Hepatocyte (in vitro differentiated cells): Measurements from ENCODE around the gene MRPL55. TPM values are rescaled to one million over a fixed set of nuclear protein-coding genes. Genes with fewer than 3 reads are reported as not detected.

ENCODE experiments used
- DNase-seq: peaks from one replicate; pipeline ENCODE4 v3.0.0-alpha.2; 2016; ENCODE audit warnings: low spot score
- H2AFZ ChIP-seq: fragments of 200-600 bp; sonication (generic); 2 replicates; pipeline ENCODE4 v1.6.0; 2016; ENCODE audit warnings: antibody characterized with exemption, mild to moderate bottlenecking
- H3K27ac ChIP-seq: fragments of 200-600 bp; sonication (generic); 2 replicates; pipeline ENCODE4 v1.5.1; 2016; ENCODE audit warnings: mild to moderate bottlenecking
- H3K27me3 ChIP-seq: fragments of 200-600 bp; sonication (generic); 2 replicates; pipeline ENCODE4 v1.6.1; 2016
- H3K36me3 ChIP-seq: fragments of 200-600 bp; sonication (generic); replicated peaks from 2 replicates; pipeline ENCODE4 v1.5.1; 2016; ENCODE audit warnings: low read depth; ENCODE audit not compliant: insufficient read depth
- H3K4me1 ChIP-seq: fragments of 200-600 bp; sonication (generic); 2 replicates; pipeline ENCODE4 v1.5.1; 2016; ENCODE audit warnings: mild to moderate bottlenecking, moderate library complexity; ENCODE audit not compliant: insufficient read depth
- H3K4me2 ChIP-seq: fragments of 200-600 bp; sonication (generic); 2 replicates; pipeline ENCODE4 v1.6.0; 2016
- H3K4me3 ChIP-seq: fragments of 200-600 bp; sonication (generic); 2 replicates; pipeline ENCODE4 v1.5.1; 2016; ENCODE audit warnings: mild to moderate bottlenecking
- H3K79me2 ChIP-seq: fragments of 200-600 bp; sonication (generic); 2 replicates; pipeline ENCODE4 v1.6.0; 2017; ENCODE audit warnings: mild to moderate bottlenecking
- H3K9me2 ChIP-seq: fragments of 200-600 bp; sonication (generic); replicated peaks from 2 replicates; pipeline ENCODE4 v1.6.0; 2017; ENCODE audit warnings: mild to moderate bottlenecking; ENCODE audit not compliant: insufficient read depth
- H3K9me3 ChIP-seq: fragments of 200-600 bp; sonication (generic); 2 replicates; pipeline ENCODE4 v1.5.1; 2016; ENCODE audit warnings: low read depth, mild to moderate bottlenecking
- H4K20me1 ChIP-seq: fragments of 200-600 bp; sonication (generic); 2 replicates; pipeline ENCODE4 v1.6.0; 2016; ENCODE audit warnings: mild to moderate bottlenecking; ENCODE audit not compliant: insufficient read depth, poor library complexity, severe bottlenecking
- CTCF ChIP-seq: fragments of 200-600 bp; sonication (generic); IDR thresholded peaks from 2 replicates; pipeline ENCODE4 v1.5.1; 2016; ENCODE audit warnings: antibody characterized with exemption, mild to moderate bottlenecking; ENCODE audit not compliant: poor library complexity
- EZH2 ChIP-seq: fragments of 200-600 bp; sonication (generic); IDR thresholded peaks from 2 replicates; pipeline ENCODE4 v1.6.1; 2016; ENCODE audit warnings: antibody characterized with exemption, mild to moderate bottlenecking, borderline replicate concordance
- EZH2phosphoT487 ChIP-seq: fragments of 200-600 bp; sonication (generic); IDR thresholded peaks from one replicate; pipeline ENCODE4 v1.6.1; 2018; ENCODE audit warnings: antibody characterized with exemption, mild to moderate bottlenecking, low read depth, moderate library complexity; ENCODE audit not compliant: unreplicated experiment, severe bottlenecking
- WGBS: methylation state at CpG from one replicate; pipeline ENCODE4 v1.1.6; 2016; ENCODE audit warnings: low lambda C conversion rate; ENCODE audit errors: missing lambda C conversion rate; 5-methylcytosine and 5-hydroxymethylcytosine counted together
- polyA plus RNA-seq: library from polyadenylated mRNA; unstranded; fragments of >200 nt; fragmentation: Nextera tagmentation; extraction: Ambion mirVana; gene quantifications from 2 replicates; pipeline ENCODE4 v1.2.1, GENCODE V29; 2016
- total RNA-seq: library from RNA; depleted of rRNA; stranded (reverse); fragments of >200 nt; gene quantifications from 2 replicates; pipeline ENCODE4 v1.2.3, GENCODE V29; 2014

The MRPL55 gene
- total and polyA plus RNA-seq, 2 experiments from 2014 or later = 64.8 to 130 TPM

- no peak overlapping the region for H3K4me2 ChIP-seq
- WGBS = 98% methylated on average over 4 of the region's 4 CpGs
- peaks cover 98% of the 10 kb centered on the region for H3K79me2 ChIP-seq
- no peak overlapping the region for H3K4me3 ChIP-seq
- H4K20me1 ChIP-seq = peaks cover 98% of the 10 kb centered on the region
- TF ChIP-seq EZH2 = no peak
- TF ChIP-seq EZH2phosphoT487 = no peak
- no peak for TF ChIP-seq CTCF
- no peak for DNase-seq
- no peaks in the 10 kb centered on the region for H3K9me2 ChIP-seq
- no peaks in the 10 kb centered on the region for H3K27me3 ChIP-seq
- peaks cover 8% of the 10 kb centered on the region for H3K9me3 ChIP-seq
- H3K36me3 ChIP-seq = no peaks in the 10 kb centered on the region
- no peak overlapping the region for H2AFZ ChIP-seq
- no peak overlapping the region for H3K27ac ChIP-seq
- peaks cover 15% of the 10 kb centered on the region for H3K4me1 ChIP-seq
Observed at GRCh38 chr1:228095161-228095560, 13.9 kb downstream of the MRPL55 start.

GRCh38 chr1:228094432-228095016, 14.6 kb downstream of the MRPL55 start:
- peaks cover 100% of the 10 kb centered on the region for H4K20me1 ChIP-seq
- no peaks in the 10 kb centered on the region for H3K36me3 ChIP-seq
- peaks cover 8% of the 10 kb centered on the region for H3K9me3 ChIP-seq
- H2AFZ ChIP-seq = no peak overlapping the region
- DNase-seq = no peak
- H3K4me2 ChIP-seq = no peak overlapping the region
- H3K27ac ChIP-seq = no peak overlapping the region
- no peaks in the 10 kb centered on the region for H3K27me3 ChIP-seq
- peaks cover 99% of the 10 kb centered on the region for H3K79me2 ChIP-seq
- 97% methylated on average over 13 of the region's 13 CpGs for WGBS
- TF ChIP-seq CTCF (no peak), EZH2 (no peak), EZH2phosphoT487 (no peak)
- H3K4me1 ChIP-seq = peaks cover 21% of the 10 kb centered on the region
- no peak overlapping the region for H3K4me3 ChIP-seq
- no peaks in the 10 kb centered on the region for H3K9me2 ChIP-seq

- peaks cover 100% of the 10 kb centered on the region for H4K20me1 ChIP-seq
- H3K9me2 ChIP-seq = no peaks in the 10 kb centered on the region
- H3K27ac ChIP-seq = no peak overlapping the region
- 97% methylated on average over 20 of the region's 20 CpGs for WGBS
- peak; percentile 3 for DNase-seq
- H3K79me2 ChIP-seq = peaks cover 100% of the 10 kb centered on the region
- TF ChIP-seq EZH2phosphoT487 (no peak), CTCF (no peak), EZH2 (no peak)
- H3K4me2 ChIP-seq = no peak overlapping the region
- no peaks in the 10 kb centered on the region for H3K36me3 ChIP-seq
- H3K9me3 ChIP-seq = peaks cover 8% of the 10 kb centered on the region
- H2AFZ ChIP-seq = no peak overlapping the region
- H3K27me3 ChIP-seq = no peaks in the 10 kb centered on the region
- H3K4me1 ChIP-seq = peaks cover 29% of the 10 kb centered on the region
- no peak overlapping the region for H3K4me3 ChIP-seq
Observed at GRCh38 chr1:228093050-228093906, 15.8 kb downstream of the MRPL55 start.
